GM21360 (cell line): ENCODE measurements around the gene NME9.
"Not testable (repeated sequence)": the region's sequence is repeated elsewhere in the genome, so short reads cannot be mapped to it uniquely, and the experiment has no call there.

Experiments used
- ATAC-seq: cut with Tn5 transposase; IDR thresholded peaks from one replicate; pipeline ENCODE4 v1.9.1; 2021; ENCODE audit warnings: mild to moderate bottlenecking, moderate library complexity; ENCODE audit not compliant: unreplicated experiment

Gene NME9

GRCh38 chr3:138329127-138329983 is at the start of gene NME9:
TSS of gene NME9 (minus strand) at chr3:138329851. CDS start at chr3:138329335, 516 bp downstream.
- ATAC-seq = peak; percentile 72

DNA sequence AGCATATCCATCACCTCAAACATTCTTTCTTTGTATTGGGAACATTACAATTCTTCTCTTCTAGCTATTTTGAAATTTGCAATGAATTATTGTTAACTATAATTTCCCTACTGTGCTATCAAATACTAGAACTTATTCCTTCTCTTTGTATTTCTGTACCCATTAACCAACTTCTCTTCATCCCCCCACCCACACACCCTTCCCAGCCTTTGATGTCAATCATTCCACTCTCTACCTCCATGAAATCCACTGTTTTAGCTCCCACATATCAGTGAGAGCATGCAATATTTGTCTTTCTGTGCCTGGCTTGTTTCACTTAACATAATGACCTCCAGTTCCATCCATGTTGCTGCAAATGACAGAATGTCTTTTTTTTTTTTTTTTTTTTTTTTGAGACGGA is 49.3 kb upstream of the NME9 start:
- ATAC-seq = no peak

- no peak for ATAC-seq
Measured at GRCh38 chr3:138378331-138378730, 48.7 kb upstream of the NME9 start.

DNA sequence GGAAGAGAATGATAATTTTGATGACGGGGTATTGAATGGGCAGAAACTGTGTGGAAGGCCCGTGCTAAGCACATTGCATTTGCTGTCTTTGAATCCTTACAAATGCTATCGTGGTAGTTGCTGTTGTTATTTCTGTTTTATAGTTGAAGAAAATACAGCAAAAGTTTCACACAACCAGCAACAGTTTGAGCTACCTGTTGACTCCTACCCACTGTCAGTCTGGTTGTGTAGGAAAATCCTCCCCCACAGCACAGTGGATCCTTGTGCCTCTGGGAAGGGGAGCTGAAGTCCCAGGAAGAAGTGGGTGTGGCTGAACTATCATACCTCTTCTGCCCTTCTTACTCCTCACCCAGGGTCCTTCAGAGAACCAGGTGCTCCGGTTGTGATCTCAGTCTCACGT is 48.2 kb upstream of the NME9 start:
- no peak for ATAC-seq

DNA sequence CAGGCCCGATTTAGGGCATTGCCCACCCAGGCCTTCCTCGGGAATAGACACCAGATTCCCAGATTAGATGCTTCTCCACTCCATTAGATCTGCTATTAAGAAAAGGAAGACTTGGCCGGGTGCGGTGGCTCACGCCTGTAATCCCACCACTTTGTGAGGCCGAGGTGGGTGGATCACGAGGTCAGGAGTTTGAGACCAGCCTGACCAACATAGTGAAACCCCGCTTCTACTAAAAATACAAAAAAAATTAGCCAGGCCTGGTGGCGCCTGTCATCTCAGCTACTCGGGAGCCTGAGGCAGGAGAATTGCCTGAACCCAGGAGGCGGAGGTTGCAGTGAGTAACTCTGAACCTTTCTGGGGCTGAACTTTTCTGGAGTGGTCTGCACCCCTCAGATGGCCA is 47.6 kb upstream of the NME9 start:
- ATAC-seq = not testable (repeated sequence)

DNA sequence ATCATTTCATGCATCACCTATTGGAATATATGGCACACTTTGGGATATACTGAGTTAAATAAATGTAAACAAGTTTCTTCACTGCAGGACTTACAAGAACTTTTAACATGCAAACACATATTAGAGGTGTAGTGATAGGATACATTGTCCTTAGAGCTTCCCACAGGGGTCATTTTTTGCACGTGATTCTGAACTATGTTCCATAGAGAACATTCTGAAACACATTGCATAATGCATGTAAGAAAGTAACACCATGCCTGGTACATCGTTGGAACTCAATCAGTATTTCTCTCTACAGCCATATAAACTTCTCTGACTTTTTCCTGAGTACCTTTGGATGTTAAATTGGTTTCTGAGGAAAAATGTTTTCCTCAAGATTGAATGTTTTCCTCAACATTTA is 47.0 kb upstream of the NME9 start:
- ATAC-seq = no peak

- no peak for ATAC-seq
Measured at GRCh38 chr3:138375447-138375846, 45.8 kb upstream of the NME9 start.

DNA sequence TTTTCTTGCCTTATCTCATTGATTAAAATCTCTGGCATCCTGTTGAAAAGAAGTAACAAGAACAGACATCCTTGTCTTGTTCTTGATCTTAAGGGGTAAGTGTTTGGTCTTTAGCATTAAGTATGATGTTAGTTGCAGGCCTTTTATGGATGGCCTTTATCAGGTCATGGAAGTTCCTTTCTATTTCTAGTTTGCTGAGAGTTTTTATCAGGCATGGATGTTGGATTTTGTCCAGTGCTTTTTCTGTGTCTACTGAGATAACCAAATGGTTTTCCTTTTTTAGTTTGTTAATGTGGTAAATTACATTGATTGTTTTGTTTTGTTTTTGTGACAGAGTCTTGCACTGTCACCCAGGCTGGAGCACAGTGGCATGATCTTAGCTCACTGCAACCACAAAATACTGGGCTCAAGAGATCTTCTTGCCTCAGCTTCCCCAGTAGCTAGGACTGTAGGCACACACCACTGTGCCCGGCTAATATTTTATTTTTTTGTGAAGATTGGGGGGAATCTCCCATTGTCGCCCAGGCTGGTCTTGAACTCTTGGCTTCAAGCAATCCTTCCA is 45.0 kb upstream of the NME9 start:
- no peak for ATAC-seq

DNA sequence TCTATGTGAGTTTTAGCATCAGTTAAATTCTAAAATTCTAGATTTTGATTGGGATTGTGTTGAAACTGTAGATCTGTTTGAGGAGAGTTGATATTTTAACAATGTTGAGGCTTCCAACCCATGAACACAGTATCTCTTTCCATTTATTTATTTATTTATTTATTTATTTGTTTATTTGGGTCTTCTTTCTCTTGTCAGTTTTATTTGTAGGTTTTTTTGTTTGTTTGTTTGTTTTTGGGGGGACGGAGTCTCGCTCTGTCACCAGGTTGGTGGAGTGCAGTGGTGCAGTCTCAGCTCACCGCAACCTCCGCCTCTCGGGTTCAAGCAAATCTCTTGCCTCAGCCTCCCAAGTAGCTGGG is 44.1 kb upstream of the NME9 start:
- no peak for ATAC-seq

DNA sequence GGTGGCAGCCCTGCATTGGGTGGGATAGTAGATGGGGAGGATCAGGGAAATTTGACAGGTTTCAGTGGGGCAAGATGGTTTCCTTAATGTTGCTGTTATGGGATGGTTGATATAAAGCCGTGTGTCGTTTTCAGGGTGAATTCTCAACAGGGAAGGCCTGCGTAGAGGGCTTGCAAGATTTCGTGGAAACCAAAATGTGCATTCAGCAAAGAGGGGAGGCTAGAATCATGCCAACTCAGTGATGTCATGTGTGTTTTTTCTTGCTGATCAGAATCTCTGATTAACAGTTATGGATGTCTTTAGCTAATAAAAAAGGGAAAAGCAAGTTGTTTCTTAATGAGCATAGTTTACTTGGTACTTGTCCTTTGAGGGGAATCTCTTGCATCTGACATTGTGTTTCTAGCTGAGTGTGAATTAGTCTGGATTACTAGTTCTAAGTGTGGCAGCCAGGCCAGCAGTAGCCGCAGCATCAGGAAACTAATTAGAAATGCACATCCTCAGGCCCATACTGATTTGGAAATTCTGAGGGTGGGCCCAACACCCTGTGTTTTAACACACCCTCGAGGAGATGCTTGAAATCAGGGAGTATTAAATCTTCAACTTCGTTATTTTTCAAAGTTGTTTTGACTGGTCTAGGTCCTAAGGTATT is 43.6 kb upstream of the NME9 start:
- ATAC-seq = no peak

DNA sequence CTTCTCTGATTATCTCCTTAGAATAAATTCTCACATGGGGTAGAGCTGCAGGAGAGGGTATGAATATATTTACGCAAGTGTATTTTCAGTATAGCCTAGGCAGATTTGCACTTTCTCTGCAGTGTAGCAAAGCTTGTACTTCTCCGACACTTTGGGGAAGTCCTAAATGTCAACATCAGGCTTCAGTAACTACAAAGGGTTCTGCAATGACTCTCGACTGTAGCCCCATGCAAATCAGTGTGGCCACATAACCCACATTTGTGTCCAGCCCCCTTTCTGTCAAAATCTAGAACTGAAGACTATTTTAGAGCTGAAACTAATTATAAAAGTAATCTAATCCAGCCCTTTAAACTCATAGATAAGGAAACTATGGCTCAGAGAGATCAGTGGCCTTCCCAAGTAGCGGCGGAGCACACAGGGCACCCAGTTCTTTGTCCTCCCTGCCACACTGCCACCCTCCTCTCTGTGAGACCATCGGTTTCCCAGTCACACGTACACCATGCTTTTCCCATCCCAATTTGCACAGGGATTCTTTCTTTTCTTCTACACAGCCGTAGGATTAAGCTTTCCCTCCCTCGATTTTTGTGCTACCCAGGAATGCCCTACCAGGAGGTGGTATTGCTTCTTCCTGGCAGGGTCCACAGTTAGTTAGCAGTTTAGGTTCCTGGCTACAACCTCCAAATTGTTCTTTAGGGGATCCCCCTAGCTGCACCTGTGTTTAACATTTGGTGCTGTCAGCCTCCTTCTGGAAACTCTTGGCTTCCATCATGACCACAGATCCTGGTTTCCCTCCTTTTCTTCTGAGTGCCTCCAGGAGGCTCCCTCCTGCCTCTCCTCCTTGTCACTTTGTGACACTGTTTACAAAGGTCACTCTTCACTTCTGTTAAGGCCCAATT is 41.7 kb upstream of the NME9 start:
- peak; percentile 99 for ATAC-seq

DNA sequence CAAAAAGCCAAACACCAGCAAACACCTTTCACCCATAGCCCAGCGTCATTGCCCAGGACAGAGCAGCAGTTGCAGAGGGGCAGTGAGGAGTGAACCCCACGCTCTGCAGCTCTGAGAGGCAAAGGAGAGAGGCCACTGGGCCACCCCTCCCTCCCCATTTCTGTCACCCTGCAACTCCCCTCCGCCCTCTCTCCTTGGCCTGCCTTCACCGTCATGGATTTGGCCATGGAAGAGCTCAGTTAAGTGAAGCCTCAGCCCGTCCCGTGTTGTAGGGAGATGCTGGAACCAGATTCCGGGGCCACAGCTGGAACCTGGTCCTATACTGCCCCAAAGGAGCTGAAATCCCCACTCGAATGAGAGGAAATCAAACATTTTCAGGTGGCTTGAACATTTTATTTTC is 40.7 kb upstream of the NME9 start:
- ATAC-seq = no peak

GRCh38 chr3:138369151-138369900 is 39.7 kb upstream of the NME9 start:
- no peak for ATAC-seq

DNA sequence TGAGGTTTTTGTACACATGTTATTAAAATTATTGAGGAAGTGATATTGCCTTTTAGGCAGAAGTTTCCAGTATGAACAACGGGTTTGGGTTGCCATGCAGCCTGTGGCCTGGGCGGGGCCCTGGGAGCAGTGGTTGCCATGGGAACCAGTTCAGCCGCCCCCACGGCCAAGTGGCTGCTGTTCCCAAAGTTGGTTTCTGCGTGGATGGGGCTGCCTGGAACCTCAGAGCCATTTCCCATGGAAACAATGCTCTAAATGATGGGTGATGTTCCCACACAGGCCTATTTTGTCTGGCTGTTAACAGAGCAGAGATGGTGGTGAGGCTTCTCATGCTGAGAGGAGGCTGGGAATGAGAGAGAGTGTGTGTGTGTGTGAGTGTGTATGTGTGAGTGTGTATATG is 38.3 kb upstream of the NME9 start:
- ATAC-seq = no peak

GRCh38 chr3:138367326-138367850 is 37.7 kb upstream of the NME9 start:
- ATAC-seq = no peak

DNA sequence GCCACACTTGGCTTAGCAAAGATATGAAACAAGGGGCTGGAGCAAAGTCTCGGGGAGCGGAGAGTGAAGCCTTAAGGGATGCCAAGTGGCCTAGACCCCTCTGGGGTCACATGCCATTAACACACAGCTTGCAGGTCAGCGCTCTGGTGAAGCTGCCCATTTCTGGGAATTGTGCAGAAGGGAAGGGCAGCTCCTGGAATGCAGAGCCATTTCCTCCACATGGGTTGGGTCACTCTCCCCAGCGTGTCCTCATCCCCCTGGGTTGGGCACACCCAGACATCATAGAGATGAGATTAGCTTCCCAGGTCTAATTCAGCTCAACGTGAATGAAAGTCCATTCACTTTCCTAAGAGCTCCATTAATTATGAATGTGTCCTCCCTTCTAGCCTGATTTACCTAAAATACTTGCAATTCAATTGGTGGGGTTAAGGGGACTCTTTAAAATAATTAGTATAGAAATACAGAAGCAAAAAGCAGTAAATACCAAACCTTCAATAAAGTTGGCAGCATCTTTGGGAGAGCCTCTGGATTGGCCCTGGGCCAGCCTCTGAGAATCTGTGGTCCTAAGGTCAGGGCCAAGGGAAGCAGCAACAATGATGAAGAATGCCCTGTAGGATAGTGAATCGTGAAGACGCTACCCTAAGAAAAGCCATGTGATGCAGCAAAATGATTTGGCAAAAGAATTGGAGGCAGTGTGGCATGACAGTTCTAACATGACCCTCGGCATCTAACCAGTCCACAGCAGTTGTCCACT is 36.5 kb upstream of the NME9 start:
- no peak for ATAC-seq

- no peak for ATAC-seq
Measured at GRCh38 chr3:138365253-138365555, 35.6 kb upstream of the NME9 start.

DNA sequence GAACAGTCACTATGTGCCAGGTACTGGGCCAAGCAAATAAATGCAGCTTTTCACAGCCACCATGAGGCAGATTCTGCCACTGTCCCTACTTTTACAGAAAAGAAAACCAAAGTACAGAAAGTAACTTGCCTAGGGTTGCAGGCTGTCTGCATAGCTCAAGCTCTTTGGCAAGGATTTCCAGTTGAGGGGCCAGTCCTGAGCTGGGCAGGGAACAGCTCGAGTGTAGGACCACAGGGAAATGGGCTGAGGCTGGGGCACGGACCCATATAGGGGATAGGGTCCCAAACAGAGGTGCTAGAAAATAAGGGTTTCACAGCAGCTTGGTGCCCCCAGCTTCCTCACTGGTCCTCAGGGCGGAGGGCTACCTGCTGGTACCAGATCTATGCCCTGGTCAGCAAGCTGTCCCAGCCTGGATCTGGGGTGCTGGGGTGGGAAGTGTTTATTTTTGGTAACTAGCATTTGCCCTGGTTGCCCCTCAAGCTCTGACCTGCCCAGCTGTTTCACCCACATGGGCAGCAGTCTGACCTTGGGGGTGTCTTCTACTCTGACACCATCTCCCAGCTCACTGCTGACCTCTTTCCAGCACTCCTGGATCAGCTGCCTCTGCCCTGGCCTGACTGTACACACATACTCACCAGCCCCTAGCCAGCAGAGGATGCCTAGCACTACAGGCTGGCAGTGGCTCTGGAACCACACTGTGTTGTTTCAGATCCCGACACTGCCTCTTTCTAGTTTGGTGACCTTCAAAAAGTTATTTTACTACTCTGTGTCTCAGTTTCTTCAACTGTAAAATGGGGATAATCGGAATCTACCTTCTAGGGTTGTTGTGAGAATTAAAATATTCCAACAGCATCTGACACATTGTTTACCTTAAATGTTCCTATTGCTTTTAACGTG is 35.0 kb upstream of the NME9 start:
- ATAC-seq = no peak

DNA sequence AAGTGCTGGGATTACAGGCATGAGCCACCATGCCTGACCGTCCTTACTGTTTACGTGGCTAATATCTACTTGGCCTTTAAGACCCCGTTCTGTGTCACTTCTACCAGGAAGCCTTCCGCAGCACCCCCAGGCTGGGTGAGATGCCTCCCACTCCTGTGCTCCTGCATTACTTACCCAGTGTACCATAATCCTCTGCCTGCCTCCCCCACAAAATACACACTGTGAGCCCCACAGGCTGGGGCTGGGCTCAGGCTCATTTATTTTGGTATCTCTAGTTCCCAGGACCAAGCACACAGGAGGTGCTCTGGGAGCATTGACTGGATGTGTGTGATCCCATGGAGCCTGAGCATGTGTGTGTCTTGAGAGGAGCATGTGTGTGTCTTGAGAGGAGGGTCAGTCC is 33.7 kb upstream of the NME9 start:
- no peak for ATAC-seq
